Left lung (tissue), 10 donors: ENCODE measurements around the gene JAKMIP1. TPM values are rescaled to one million over a fixed set of nuclear protein-coding genes. Genes with fewer than 3 reads are reported as not detected.

Experiments
- ATAC-seq: fragments of 200-7000 bp; cut with Tn5 transposase; one replicate; pipeline ENCODE4 v1.9.1; 2020; ENCODE audit warnings: moderate library complexity
- DNase-seq, 4 donors: peaks; one replicate each; pipeline ENCODE4 v3.0.0-alpha.2; 2013 to 2020
- H3K27ac ChIP-seq, 2 donors: fragments of 200-600 bp; sonication (generic) in 1 of 2; one replicate each; pipeline versions ENCODE4 v1.5.0 to v1.8.0; 2020 to 2021
- H3K27me3 ChIP-seq, 2 donors: fragments of 200-600 bp; sonication (generic) in 1 of 2; one replicate each; pipeline versions ENCODE4 v1.5.0 to v1.8.0; 2020 to 2021
- H3K36me3 ChIP-seq, 2 donors: fragments of 200-600 bp; sonication (generic) in 1 of 2; one replicate each; pipeline versions ENCODE4 v1.5.0 to v1.8.0; 2020 to 2021
- H3K4me1 ChIP-seq, 2 donors: fragments of 200-600 bp; one replicate each; pipeline ENCODE4 v1.8.0; 2021
- H3K4me3 ChIP-seq, 2 donors: fragments of 200-600 bp; sonication (generic) in 1 of 2; one replicate each; pipeline versions ENCODE4 v1.5.0 to v1.8.0; 2020 to 2021; ENCODE audit warnings: mild to moderate bottlenecking in 1 of 2
- H3K9me3 ChIP-seq, 2 donors: fragments of 200-600 bp; sonication (generic) in 1 of 2; one replicate each; pipeline versions ENCODE4 v1.5.0 to v1.8.0; 2020 to 2021
- CTCF ChIP-seq, 2 donors: fragments of 200-600 bp; sonication (generic) in 1 of 2; IDR thresholded peaks; one replicate each; pipeline versions ENCODE4 v1.5.0 to v1.8.0; 2021; ENCODE audit warnings: antibody characterized with exemption in 2 of 2
- intact Hi-C, 2 donors: fragments of 100-400 bp; cut with DNase I; formaldehyde crosslinking; loops; one replicate each; pipeline versions ENCODE4 v1.11.2 to v1.14.2; 2022
- polyA plus RNA-seq, 6 donors: library from polyadenylated mRNA; unstranded; fragments of 120-200 nt; gene quantifications; one replicate each; pipeline ENCODE4 v1.2.1, GENCODE V29; 2013; ENCODE audit not compliant: insufficient read length in 6 of 6
- total RNA-seq, 2 donors: library from RNA; stranded (reverse); fragmentation: NEBNext Ultra II Directional; extraction: Animal tissue kit (Norgen Biotek cat#: 25700); gene quantifications; one replicate each; pipeline ENCODE4 v1.2.1, GENCODE V29; 2021
- donor health status: DM: no; HTN: yes; CAD: no.
- donor health status: DM: no; HTN: no; CAD: no.

Gene JAKMIP1
- total and polyA plus RNA-seq, 8 donors: 0.13 to 0.79 (median 0.21) TPM; not detected in 1

DNA sequence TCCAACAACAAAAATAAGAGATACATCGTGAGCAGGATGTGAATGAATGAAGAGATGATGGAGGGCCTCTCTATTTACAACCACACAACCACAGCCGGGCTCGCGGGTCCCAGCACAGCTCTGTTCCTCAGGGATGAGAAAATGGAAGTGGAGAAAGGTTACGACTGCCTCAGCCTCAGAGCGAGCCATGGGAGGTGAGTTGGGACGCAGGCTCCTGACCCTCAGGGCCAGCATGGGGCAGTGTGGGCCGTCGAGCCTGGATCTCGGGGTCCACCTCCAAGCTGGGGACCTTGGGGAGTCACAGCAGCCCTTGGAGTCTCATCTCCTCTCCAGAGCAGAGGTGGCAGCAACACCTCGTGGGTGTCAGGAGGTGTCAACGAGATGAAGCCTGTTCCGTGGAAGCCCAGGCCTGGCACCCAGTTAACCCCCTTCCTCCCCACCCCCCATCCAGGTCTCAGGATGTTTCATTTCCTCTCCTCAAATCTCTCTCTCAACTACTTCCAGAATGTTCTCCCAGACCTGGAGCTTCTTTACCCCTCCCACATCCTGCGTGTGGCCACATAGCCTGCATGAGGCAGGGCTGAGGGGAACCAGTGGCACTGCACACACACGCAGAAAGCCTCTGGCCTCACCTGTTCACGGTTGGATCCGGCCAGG lies 208.1 kb downstream of the JAKMIP1 start:
- TF ChIP-seq CTCF (IDR thresholded peaks at IDR 0.05): no peak
- ATAC-seq: no peak
- intact Hi-C loops: no loop called here

DNA sequence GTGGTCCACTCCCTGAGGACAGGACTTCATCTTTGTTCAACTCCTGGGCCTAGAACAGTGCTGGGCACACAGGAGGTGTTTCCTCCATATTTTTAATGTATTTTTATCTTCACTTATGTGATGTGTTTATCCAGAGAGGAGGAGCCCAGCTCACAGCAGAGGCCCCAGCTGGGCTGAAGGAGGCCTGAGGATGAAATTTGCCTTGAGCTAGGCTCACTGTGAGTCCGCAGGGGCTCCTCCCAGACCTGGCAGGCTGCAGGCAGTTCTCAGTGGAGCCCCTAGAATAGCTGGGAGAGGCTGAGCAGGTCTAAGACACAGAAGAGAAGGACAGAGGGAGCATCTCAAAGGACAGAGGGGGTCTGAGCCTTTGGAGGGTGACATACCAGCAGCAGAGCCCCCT lies 208.9 kb downstream of the JAKMIP1 start:
- TF ChIP-seq CTCF (IDR thresholded peaks at IDR 0.05): no peak
- Histone ChIP-seq H3K36me3 (no peaks in the 10 kb centered on the region), H3K27ac (no peak overlapping the region), H3K4me1 (no peaks in the 10 kb centered on the region), H3K9me3 (no peaks in the 10 kb centered on the region), H3K4me3 (no peak overlapping the region), H3K27me3 (peaks cover 0 to 46% of the 10 kb centered on the region in 2 donors)
- no peak for ATAC-seq
- DNase-seq: no peak
- intact Hi-C loops: no loop called here

More for the DNA sequence above, 208.1 kb downstream of the JAKMIP1 start:
- Histone ChIP-seq H3K27ac (no peak overlapping the region), H3K36me3 (no peaks in the 10 kb centered on the region), H3K4me3 (no peak overlapping the region), H3K27me3 (peaks cover 0 to 46% of the 10 kb centered on the region in 2 donors), H3K4me1 (no peaks in the 10 kb centered on the region), H3K9me3 (no peaks in the 10 kb centered on the region)
- no peak for DNase-seq

- H3K27ac ChIP-seq: no peak overlapping the region
- no peaks in the 10 kb centered on the region for H3K9me3 ChIP-seq
- no peak overlapping the region for H3K4me3 ChIP-seq
- H3K4me1 ChIP-seq: no peaks in the 10 kb centered on the region
- H3K36me3 ChIP-seq: no peaks in the 10 kb centered on the region
- DNase-seq: no peak
- peaks cover 0 to 46% of the 10 kb centered on the region in 2 donors for H3K27me3 ChIP-seq
- ATAC-seq: no peak
- TF ChIP-seq CTCF (IDR thresholded peaks at IDR 0.05): no peak
- intact Hi-C loops: no loop called here
These were observed 209.7 kb downstream of the JAKMIP1 start for GRCh38 chr4:5990446-5991160.

DNA sequence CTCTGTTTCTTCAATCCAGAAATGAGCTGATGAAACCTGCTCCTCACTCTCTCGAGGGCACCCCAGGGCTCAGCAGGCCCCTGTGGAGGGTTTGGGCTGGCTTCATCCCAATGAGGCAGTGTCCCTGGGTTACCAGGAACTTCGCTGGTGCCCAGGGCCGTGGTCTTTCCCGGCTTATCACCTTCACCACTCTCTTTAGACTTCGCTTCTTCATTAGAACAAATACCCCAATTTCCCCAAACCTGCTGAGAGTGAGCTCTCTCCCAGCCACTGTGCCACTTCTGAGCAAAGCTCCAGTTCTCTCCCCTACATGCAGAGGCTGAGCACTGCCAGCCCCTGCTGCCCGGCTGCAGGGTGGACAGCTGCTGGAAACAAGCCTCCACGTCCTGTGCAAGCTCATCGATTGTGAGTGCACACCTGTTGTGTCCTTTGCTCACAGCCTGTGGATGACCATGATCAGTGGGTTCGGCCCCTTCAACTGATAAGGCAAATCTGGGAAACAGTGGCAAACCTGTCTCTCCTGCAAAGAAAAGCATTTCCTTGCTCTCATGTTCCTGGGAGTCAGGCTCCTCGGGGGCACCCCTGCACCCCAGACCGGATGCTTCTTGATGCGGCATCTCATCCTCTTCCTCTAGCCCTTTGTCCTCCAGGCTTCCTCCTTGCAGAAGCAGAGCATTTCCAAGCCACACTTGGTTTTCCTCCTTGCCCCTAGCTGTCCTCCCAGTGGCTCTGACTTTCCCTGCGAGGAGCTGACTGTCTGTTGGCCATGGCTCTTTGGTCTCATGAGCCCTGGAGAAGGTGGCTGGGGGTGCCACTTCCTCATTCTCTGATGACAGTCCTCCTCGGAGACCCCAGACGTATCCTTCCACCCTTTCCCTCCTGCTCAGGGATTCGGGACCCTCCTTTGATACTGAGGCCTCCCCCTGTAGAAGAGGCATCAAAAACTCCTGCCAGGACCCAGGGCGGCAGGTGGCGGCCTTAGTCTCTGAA lies 210.8 kb downstream of the JAKMIP1 start:
- DNase-seq (no peak), ATAC-seq (no peak)
- Histone ChIP-seq H3K36me3 (no peaks in the 10 kb centered on the region), H3K4me1 (no peaks in the 10 kb centered on the region), H3K9me3 (peaks cover 0 to 8% of the 10 kb centered on the region in 2 donors), H3K27ac (no peak overlapping the region), H3K27me3 (peaks cover 0 to 42% of the 10 kb centered on the region in 2 donors), H3K4me3 (no peak overlapping the region)
- intact Hi-C loops: loop anchor here in 1 of 2 donors (10.0 kb wide), 1 partner anchor 165 kb away; no protein-coding TSS in a partner anchor
- no peak for TF ChIP-seq CTCF (IDR thresholded peaks at IDR 0.05)
